MM.1S (cell line): Measurements from ENCODE around the gene EXOC2.

ENCODE experiments used
- CTCF ChIP-seq: fragments of 300-600 bp; sonication (generic); IDR thresholded peaks from 2 replicates; pipeline ENCODE4 v1.5.1; 2016; ENCODE audit warnings: antibody characterized with exemption, low read length, mixed read lengths
- EZH2 ChIP-seq: fragments of 300-600 bp; sonication (generic); optimal IDR thresholded peaks from 2 replicates; pipeline ENCODE3; 2017; ENCODE audit warnings: low read depth, mild to moderate bottlenecking, antibody characterized with exemption, low read length, mixed read lengths

GRCh38 chr6:568085-568484, 124.9 kb downstream of the EXOC2 start:
- TF ChIP-seq CTCF (no peak), EZH2 (no peak)
